Epithelial cell of esophagus (primary cell): ENCODE results near the gene PTGES2.

ENCODE experiments used
- DNase-seq: peaks from one replicate; pipeline ENCODE4 v3.0.0; 2010; ENCODE audit warnings: low read depth
- H3K4me3 ChIP-seq: 2 replicates; pipeline ENCODE4 v1.5.1; 2011; ENCODE audit warnings: mild to moderate bottlenecking, low read length, control low read depth
- TF ChIP-seq, protein P1 (sequence below): IDR thresholded peaks from 2 replicates; pipeline ENCODE4 v1.5.1; 2011; ENCODE audit warnings: low read depth, mild to moderate bottlenecking, low read length, control low read depth, inconsistent platforms; ENCODE audit not compliant: insufficient read depth; ENCODE audit errors: missing control alignments

The PTGES2 gene

DNA sequence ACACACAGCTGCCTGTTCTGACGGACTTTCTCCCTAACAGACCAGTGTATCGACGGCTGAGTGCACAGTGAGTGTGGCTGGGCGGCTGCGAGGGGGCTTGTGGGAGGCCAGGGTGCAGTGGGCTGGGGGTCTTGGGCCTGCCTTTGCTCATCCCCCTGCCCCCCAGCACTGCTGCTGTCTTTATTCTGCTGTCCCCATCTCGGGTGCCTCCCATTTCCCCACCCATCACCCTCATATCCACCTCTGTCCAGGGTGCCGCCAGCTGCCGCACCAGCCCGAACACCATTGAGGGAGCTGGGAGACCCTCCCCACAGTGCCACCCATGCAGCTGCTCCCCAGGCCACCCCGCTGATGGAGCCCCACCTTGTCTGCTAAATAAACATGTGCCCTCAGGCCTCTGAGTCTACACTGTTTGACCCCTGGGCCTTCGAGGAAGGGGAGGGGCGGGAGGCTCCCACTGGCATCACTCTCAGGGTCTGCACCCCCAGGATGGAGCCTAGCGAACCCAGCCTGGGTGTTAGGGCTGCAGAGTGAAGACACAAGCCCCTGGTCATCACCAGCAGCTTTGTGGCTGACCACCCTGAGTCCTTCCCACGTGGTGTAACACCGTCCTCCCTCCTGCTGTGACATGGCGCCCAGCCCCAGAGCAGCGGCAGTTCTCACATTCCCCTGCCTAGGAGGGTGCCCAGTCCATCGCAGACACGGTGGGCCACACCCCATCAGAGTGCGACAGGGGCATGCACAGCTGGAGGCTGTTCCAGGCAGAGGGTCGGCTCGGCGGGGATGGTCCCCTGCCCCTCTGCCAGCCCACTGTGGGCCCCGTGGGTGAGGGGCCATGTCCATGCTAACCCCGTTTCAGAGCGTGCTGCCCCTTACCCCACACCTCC is 25.8 kb upstream of the PTGES2 start:
- TF ChIP-seq, protein P1, sequence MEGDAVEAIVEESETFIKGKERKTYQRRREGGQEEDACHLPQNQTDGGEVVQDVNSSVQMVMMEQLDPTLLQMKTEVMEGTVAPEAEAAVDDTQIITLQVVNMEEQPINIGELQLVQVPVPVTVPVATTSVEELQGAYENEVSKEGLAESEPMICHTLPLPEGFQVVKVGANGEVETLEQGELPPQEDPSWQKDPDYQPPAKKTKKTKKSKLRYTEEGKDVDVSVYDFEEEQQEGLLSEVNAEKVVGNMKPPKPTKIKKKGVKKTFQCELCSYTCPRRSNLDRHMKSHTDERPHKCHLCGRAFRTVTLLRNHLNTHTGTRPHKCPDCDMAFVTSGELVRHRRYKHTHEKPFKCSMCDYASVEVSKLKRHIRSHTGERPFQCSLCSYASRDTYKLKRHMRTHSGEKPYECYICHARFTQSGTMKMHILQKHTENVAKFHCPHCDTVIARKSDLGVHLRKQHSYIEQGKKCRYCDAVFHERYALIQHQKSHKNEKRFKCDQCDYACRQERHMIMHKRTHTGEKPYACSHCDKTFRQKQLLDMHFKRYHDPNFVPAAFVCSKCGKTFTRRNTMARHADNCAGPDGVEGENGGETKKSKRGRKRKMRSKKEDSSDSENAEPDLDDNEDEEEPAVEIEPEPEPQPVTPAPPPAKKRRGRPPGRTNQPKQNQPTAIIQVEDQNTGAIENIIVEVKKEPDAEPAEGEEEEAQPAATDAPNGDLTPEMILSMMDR: no peak
- DNase-seq: no peak
- H3K4me3 ChIP-seq: no peak overlapping the region

GRCh38 chr9:128152133-128153059 is 24.9 kb upstream of the PTGES2 start:
- DNase-seq: no peak
- no peak overlapping the region for H3K4me3 ChIP-seq
- TF ChIP-seq, protein P1: no peak

- no peak overlapping the region for H3K4me3 ChIP-seq
- TF ChIP-seq, protein P1: no peak
- DNase-seq: no peak
Observed at GRCh38 chr9:128151309-128152132, 24.0 kb upstream of the PTGES2 start.

DNA sequence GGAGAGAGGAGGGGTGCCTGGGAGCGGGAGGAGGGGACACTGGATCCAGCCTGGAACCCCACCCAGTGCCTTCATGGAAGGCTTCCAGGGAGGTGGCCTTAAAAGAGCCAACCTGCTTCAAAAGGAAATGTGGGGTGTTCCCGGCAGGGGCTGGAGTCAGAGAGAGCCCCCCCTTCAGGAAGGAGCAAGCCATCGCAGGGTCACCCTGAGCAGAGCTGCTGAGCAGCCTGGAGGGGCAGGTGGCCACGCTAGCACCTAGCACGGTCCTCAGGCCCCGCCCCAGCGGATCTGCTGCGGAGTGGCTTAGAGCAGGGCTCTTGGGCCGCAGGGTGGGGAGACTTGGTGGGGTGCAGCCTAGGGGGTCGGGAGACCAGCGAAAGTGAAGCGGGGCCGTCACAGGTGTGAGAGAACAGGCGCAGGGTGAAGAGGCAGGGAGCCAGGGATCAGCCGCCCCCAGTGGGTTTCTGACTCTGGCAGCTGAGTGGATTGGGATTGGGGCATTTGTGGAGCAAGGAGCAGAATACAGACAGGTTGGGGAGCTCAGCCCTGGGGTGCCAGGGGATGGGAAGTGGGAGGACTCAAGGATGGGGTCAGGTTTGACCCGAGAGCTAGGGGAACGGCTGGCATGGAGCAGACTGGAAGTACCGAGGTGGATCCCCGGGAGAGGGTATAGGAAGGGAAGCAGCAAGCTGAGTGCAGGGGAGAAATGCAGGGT is 23.2 kb upstream of the PTGES2 start:
- H3K4me3 ChIP-seq: no peak overlapping the region
- DNase-seq: no peak
- TF ChIP-seq, protein P1: no peak

DNA sequence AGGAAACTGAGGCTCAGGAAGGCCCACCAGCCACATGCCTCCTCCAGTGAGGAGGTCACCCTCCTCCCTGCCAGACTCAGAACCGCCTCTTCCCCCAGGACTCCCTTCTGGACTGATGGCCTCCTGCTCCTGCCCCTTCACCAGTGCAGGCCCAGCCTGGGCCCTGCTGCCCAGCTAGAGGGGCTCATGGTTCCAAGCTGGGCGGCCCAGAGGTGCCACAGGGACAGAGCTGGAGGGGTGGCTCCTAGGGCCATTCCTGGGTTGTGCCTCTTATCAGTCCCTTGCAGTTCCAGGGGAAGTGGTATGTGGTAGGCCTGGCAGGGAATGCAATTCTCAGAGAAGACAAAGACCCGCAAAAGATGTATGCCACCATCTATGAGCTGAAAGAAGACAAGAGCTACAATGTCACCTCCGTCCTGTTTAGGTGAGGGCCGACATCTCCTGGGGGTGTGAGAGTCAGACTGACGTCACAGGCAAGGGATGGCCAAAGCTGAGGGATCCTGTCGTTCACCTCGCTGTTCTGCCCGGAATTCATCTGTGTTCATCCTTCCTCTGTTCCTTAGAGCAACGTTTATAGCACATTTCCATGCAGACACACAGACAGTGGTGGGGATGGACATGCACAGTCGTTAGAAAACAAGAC is 22.5 kb upstream of the PTGES2 start:
- no peak overlapping the region for H3K4me3 ChIP-seq
- TF ChIP-seq, protein P1: no peak
- DNase-seq: no peak
